Erythroblast (primary cell): Measurements from ENCODE around the gene RNASE9.

ENCODE experiments used
- GATA1 ChIP-seq: IDR thresholded peaks from 2 replicates; pipeline ENCODE4 v1.6.1; 2011; ENCODE audit warnings: low read depth, mild to moderate bottlenecking, control low read depth, low read length, moderate library complexity
- POLR2A ChIP-seq: IDR thresholded peaks from 2 replicates; pipeline ENCODE4 v1.6.1; 2011; ENCODE audit warnings: mild to moderate bottlenecking, low read length

DNA sequence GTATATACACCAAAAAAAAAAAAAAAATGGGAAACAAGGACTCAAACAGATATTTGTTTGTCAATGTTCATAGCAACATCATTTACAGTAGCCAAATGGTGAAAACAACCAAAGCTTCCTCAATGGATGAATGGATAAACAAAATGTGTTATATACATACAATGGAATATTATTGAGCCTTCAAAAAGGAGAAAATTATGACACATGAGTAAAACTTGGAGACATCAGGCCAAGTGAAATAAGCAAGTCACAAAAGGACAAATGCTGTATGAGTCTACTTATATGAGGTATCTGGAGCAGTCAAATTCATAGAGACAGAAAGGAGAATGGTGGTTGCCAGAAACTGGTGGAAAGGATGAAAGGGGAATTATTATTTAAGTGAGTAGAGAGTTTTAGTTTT, 7.8 kb downstream of the RNASE9 start:
- no peak for TF ChIP-seq POLR2A
- no peak for TF ChIP-seq GATA1
